Natural killer cell treated with Interleukin-12 subunit alpha and Interleukin-12 subunit beta and Interleukin-15 and Interleukin-18, amount 100 ng/mL, for 72 hours (primary cell): Measurements from ENCODE around the gene TOM1L1. TPM values are rescaled to one million over a fixed set of nuclear protein-coding genes. Genes with fewer than 3 reads are reported as not detected.

ENCODE experiments used
- ATAC-seq, 2 donors: fragments of 150-1000 bp; cut with Tn5 transposase in 1 of 2; sonication (Bioruptor Pico), chemical (Tn5 transposase) in 1 of 2; 2 replicates each; pipeline ENCODE4 v1.10.0; 2021
- DNase-seq: peaks from one replicate; pipeline ENCODE4 v3.0.0; 2022; ENCODE audit warnings: low spot score
- H3K27ac Mint-ChIP-seq, 2 donors: 1 replicate in 1 of 2; 2 replicates in 1 of 2; pipeline ENCODE4 v1.8.0; 2022; ENCODE audit warnings: mixed read lengths in 2 of 2, mild to moderate bottlenecking in 1 of 2, moderate library complexity in 1 of 2
- H3K27me3 Mint-ChIP-seq, 2 donors: 1 replicate in 1 of 2; 2 replicates in 1 of 2; pipeline ENCODE4 v1.8.0; 2022; ENCODE audit warnings: mixed read lengths in 2 of 2
- H3K36me3 Mint-ChIP-seq: one replicate; pipeline ENCODE4 v1.8.0; 2022; ENCODE audit warnings: mixed read lengths
- H3K4me1 Mint-ChIP-seq, 2 donors: 1 replicate in 1 of 2; 2 replicates in 1 of 2; pipeline ENCODE4 v1.8.0; 2022; ENCODE audit warnings: low read depth in 2 of 2, mixed read lengths in 2 of 2, mild to moderate bottlenecking in 1 of 2
- H3K4me3 Mint-ChIP-seq: one replicate; pipeline ENCODE4 v1.8.0; 2022; ENCODE audit warnings: mixed read lengths
- H3K9me3 Mint-ChIP-seq: 2 replicates; pipeline ENCODE4 v1.8.0; 2022; ENCODE audit warnings: mixed read lengths
- total RNA-seq, 2 donors: library from RNA; stranded (reverse); gene quantifications; one replicate each; pipeline ENCODE4 v1.2.3, GENCODE V29; 2022

Gene TOM1L1
- total RNA-seq, 2 donors from 2014 or later: not detected

DNA sequence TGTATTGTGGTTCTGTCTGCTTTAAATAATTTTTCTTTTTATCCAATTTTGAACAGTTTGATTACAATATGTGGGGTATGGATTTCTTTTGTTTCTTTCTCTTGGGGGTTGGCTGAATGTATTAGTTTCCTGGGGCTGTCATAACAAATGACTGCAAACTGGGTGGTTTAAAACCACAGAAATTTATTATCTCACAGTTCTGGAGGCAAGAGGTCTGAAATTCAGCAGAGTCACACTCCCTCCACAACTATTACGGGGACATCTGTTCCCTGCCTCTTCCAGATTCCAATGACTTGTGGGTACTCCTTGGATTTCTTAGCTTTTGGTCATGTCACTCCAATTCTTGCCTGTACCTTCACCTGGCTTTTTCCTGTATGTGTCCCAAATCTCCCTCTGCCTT lies 44.1 kb downstream of the TOM1L1 start:
- H3K4me1 Mint-ChIP-seq: peaks cover 12 to 24% of the 10 kb centered on the region in 2 donors
- no peak overlapping the region for H3K27ac Mint-ChIP-seq
- H3K27me3 Mint-ChIP-seq: peaks cover 17 to 23% of the 10 kb centered on the region in 2 donors
- H3K4me3 Mint-ChIP-seq: no peak overlapping the region
- H3K36me3 Mint-ChIP-seq: no peaks in the 10 kb centered on the region
- DNase-seq (no peak), ATAC-seq (no peak)
- no peaks in the 10 kb centered on the region for H3K9me3 Mint-ChIP-seq

DNA sequence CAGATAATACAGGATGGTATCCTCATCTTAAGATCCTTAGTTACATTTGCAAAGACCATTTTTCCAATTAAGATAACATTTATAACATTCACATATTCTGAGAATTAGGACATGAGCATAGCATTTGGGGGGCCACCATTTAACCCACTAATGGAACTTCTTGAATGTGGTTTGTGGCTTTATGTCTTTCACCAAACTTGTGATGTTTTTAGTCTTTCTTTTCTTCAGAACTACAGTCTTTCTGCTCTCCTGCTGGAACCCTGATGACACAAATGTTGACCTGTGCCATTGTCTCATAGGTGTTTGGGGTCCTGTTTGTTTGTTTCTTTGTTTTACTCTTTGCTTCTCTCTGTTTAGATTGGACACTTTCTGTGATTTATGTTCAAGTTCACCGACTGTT lies 44.6 kb downstream of the TOM1L1 start:
- DNase-seq: no peak
- Mint-ChIP-seq H3K27me3 (peaks cover 17 to 23% of the 10 kb centered on the region in 2 donors), H3K4me3 (no peak overlapping the region), H3K27ac (no peak overlapping the region), H3K36me3 (no peaks in the 10 kb centered on the region), H3K4me1 (peaks cover 12 to 24% of the 10 kb centered on the region in 2 donors), H3K9me3 (no peaks in the 10 kb centered on the region)
- ATAC-seq: no peak

DNA sequence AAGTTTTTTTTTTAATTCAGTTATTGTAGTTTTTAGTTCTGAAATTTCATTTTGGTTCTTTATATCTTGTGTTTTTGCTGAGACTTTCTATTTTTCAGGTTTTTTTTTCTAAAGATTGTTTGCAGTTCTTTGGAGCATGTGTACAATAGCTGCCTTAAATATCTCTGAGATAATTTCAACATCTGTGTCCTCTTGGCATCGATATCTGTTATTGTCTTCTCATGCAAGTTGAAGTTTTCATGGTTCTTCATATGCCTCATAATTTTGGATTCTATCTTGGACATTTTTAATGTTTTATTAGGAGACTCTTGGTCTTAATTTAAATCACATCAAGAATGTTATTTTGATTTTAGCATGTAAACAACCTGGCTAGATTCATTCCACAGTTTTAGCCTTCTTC lies 45.0 kb downstream of the TOM1L1 start:
- Mint-ChIP-seq H3K27ac (no peak overlapping the region), H3K4me1 (peaks cover 12 to 24% of the 10 kb centered on the region in 2 donors), H3K36me3 (no peaks in the 10 kb centered on the region), H3K9me3 (no peaks in the 10 kb centered on the region), H3K4me3 (no peak overlapping the region), H3K27me3 (peaks cover 17 to 23% of the 10 kb centered on the region in 2 donors)
- no peak for ATAC-seq
- DNase-seq: no peak

DNA sequence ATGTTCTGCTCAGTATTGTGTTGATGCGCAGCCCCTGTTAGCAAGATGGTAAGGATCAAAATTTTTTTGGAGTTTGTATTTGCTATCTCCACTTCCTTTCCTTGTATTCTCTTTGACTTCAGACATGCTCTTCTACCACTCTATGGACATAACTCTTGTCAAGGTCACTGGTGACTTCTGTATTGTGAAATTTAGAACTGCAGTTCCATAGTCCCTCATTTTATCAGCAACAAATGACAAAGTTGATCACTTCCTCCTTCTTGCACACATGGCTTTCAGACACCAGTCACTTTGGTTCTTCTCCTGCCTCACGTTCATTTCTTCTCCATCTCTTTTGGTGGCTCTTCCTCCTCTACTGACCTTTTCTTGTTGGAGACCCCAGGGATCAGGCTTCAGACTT lies 46.7 kb downstream of the TOM1L1 start:
- DNase-seq: no peak
- Mint-ChIP-seq H3K4me1 (peaks cover 12 to 24% of the 10 kb centered on the region in 2 donors), H3K27me3 (peaks cover 17 to 23% of the 10 kb centered on the region in 2 donors), H3K36me3 (no peaks in the 10 kb centered on the region), H3K9me3 (no peaks in the 10 kb centered on the region), H3K27ac (no peak overlapping the region), H3K4me3 (no peak overlapping the region)
- ATAC-seq: no peak

DNA sequence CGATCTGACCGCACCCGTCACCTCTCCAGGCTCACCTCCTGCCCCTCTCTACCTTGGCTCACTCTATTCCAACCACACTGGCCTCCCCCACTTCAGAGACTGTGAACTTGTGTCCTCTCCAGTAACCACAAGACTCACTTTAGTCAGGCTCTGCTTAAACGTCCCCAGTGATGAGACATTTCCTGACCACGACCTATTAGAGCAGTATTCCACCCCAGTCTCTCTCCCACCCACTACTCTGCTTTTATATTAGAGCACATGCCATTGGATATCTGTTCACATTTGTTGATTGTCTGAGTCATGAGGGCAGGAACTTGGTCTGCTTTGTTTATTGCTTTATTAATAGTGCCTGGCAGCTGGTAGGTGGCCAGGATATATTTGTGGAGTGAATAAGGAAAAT lies 47.7 kb downstream of the TOM1L1 start:
- ATAC-seq (peak; percentile 55 to 62), DNase-seq (no peak)
- Mint-ChIP-seq H3K36me3 (no peaks in the 10 kb centered on the region), H3K27ac (no peak overlapping the region), H3K27me3 (peaks cover 17 to 23% of the 10 kb centered on the region in 2 donors), H3K9me3 (no peaks in the 10 kb centered on the region), H3K4me1 (peaks cover 12 to 24% of the 10 kb centered on the region in 2 donors), H3K4me3 (no peak overlapping the region)

DNA sequence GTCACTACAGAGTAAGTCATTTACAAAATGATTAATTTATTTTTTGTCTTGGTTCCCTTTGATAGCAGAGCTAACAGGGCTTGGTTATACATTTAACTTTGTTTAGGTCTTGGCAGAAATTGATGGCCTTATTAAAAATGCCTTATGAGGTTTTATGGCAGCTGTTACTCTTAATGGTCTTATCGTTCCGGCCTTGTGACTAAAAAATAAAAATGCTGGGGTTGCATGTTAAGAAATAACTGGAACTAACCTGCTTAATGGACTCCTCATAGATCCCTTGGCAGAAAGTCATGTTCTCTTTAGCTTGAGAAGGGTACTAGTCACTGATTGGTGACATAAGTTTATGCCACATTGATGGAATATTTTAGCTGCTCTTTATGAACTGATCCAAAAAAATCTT lies 49.5 kb downstream of the TOM1L1 start:
- Mint-ChIP-seq H3K36me3 (no peaks in the 10 kb centered on the region), H3K4me3 (no peak overlapping the region), H3K4me1 (peaks cover 12 to 19% of the 10 kb centered on the region in 2 donors), H3K9me3 (no peaks in the 10 kb centered on the region), H3K27ac (no peak overlapping the region), H3K27me3 (peaks cover 14 to 21% of the 10 kb centered on the region in 2 donors)
- ATAC-seq (no peak), DNase-seq (no peak)

DNA sequence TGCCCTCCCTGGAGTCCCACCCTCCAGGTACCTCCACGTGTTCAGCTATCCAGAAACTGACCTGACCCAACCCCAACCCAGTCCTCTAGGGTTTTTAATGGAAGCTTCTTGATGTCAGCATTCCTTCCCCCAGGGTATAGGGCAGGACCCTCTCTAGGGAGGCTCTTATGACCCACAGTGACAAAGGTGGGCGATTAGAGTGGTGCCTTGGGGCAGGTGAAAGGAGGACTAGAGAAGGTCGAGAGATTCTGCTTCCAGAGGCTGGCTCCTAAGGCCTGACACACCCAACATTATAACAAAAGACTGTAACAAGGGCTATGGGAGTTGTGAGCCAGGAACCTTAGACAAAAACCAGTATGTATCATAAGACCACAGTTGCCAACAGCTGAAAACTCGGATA lies 50.6 kb downstream of the TOM1L1 start:
- Mint-ChIP-seq H3K9me3 (no peaks in the 10 kb centered on the region), H3K36me3 (no peaks in the 10 kb centered on the region), H3K4me3 (no peak overlapping the region), H3K4me1 (peaks cover 6 to 13% of the 10 kb centered on the region in 2 donors), H3K27me3 (peaks cover 11 to 14% of the 10 kb centered on the region in 2 donors), H3K27ac (no peak overlapping the region)
- DNase-seq (no peak), ATAC-seq (no peak)

DNA sequence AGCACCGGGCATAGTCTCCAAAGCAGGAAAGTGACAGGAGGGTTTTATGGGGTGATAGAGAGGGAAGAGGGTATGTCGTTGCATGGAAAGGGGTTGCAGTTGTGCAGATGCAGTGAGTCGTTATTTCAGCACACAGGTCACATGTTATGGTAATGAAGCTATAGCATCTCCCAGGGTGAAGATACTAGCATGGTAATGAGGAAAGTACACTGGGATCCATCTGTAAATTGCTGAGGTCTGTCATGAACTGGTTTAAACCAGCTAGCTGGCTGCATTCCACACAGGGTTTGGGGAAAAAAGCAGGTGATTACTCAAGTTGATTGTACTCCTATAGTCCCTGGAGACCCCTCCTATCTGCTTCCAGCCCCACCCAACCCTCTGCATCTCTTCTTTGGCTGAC lies 56.1 kb downstream of the TOM1L1 start:
- no peaks in the 10 kb centered on the region for H3K27me3 Mint-ChIP-seq
- H3K9me3 Mint-ChIP-seq: no peaks in the 10 kb centered on the region
- DNase-seq (no peak), ATAC-seq (no peak)
- H3K4me3 Mint-ChIP-seq: no peak overlapping the region
- peaks cover 23% of the 10 kb centered on the region for H3K36me3 Mint-ChIP-seq
- no peak overlapping the region for H3K27ac Mint-ChIP-seq
- no peaks in the 10 kb centered on the region for H3K4me1 Mint-ChIP-seq

DNA sequence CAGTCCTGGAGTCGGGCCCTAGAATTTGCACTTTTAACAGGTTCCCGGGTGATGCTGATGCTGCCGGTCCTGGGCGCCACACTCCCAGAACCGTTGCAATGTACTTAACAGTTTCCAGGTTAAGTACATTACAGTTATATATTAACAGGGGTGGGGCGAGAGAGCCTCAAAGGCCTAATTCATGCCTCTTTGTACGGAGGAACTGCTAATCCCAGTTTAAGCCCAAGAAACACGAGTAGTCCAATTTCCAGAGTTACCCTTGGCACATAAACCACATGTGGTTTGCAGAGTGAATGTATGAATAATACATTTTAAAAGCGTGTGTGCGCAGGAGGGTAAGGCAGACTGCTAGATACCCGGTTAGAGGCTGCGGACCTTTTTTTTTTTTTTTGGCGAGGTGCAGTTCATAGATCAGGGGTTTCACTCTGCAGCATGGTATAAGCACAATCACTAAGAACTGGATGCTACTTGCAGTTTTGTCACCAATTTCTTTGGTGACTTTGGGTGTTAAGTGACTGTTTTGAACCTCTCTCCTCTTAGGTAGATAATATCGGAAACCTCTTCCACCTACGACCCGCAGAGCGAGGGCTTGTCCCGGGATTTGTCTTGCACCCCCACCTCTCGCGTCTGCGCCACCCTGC lies 67.1 kb downstream of the TOM1L1 start:
- Mint-ChIP-seq H3K27ac (no peak overlapping the region), H3K27me3 (no peaks in the 10 kb centered on the region), H3K36me3 (no peaks in the 10 kb centered on the region), H3K4me1 (peaks cover 9 to 18% of the 10 kb centered on the region in 2 donors), H3K9me3 (no peaks in the 10 kb centered on the region), H3K4me3 (no peak overlapping the region)
- no peak for DNase-seq
- ATAC-seq: peak; percentile 7 to 51

DNA sequence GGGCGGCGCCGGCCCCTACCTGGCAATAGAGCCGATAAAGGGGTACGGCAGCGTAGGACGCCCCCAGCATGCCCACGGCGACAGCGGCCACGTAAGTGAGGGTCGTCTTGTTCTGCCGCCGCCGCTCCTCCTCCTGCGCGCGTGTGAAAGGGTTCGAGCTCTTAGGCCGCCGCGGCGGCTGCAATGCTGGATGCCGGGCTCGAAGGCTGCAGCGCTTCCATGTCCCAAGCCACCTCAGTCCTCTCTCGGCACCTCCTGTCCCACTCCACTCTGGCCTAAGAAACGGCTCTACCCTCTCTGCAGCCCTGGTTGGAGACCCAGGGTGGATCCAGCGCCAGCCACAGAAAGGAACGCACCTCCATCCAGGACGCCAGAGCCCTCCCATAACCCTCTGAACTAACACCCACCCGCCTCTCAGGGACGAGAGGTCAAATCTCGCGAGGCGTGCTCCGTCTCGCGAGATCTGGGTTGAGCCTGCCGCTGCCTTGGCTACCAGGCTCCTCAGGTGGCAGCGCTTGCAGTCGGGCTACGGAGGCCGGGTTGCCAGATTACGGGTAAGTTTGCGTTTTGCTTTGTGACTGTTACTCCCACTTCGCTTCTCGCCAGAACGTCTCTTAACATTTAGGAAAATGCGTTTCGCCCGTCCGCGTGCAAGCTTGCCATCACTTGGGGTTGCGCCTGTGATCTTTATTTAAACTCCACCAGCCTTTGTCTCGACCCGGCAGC lies 67.8 kb downstream of the TOM1L1 start, which contains the start of the genes COX11 and STXBP4:
TSS of gene COX11 (minus strand) at position 393 of the 726 bp plus-strand sequence. CDS start at position 385, 8 bp downstream.
TSS of gene STXBP4 (plus strand) at position 504 of the 726 bp plus-strand sequence. CDS start 17,455 bp downstream, outside the sequence.
- Mint-ChIP-seq H3K4me3 (no peak within 1 kb of the TSS), H3K36me3 (no peaks in the 10 kb centered on the region), H3K27me3 (no peaks in the 10 kb centered on the region), H3K9me3 (no peaks in the 10 kb centered on the region), H3K4me1 (peaks cover 9 to 19% of the 10 kb centered on the region in 2 donors), H3K27ac (no peak within 1 kb of the TSS)
- peak; percentile 93 for DNase-seq
- ATAC-seq: peak; percentile 99

DNA sequence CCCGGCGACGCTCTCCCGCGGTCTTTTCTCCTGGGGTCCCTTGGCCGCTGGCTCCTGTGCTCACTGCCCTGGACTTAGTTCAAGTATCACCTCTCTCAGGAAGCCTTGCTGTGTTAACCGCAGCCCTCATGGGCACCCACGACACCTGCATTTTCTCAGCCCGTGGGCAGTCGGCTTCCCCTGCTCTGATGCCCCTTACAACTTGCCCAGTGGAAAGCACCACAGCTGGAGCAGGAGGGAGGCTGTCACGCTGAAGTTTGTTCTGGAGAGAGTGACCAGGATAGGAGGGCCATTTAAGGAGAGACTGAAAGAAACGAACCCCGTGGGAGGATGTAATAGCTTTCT lies 68.3 kb downstream of the TOM1L1 start:
- Mint-ChIP-seq H3K27ac (no peak overlapping the region), H3K27me3 (no peaks in the 10 kb centered on the region), H3K36me3 (no peaks in the 10 kb centered on the region), H3K4me3 (no peak overlapping the region), H3K4me1 (peaks cover 9 to 19% of the 10 kb centered on the region in 2 donors), H3K9me3 (no peaks in the 10 kb centered on the region)
- peak; percentile 63 for DNase-seq
- ATAC-seq: peak; percentile 51 to 59

DNA sequence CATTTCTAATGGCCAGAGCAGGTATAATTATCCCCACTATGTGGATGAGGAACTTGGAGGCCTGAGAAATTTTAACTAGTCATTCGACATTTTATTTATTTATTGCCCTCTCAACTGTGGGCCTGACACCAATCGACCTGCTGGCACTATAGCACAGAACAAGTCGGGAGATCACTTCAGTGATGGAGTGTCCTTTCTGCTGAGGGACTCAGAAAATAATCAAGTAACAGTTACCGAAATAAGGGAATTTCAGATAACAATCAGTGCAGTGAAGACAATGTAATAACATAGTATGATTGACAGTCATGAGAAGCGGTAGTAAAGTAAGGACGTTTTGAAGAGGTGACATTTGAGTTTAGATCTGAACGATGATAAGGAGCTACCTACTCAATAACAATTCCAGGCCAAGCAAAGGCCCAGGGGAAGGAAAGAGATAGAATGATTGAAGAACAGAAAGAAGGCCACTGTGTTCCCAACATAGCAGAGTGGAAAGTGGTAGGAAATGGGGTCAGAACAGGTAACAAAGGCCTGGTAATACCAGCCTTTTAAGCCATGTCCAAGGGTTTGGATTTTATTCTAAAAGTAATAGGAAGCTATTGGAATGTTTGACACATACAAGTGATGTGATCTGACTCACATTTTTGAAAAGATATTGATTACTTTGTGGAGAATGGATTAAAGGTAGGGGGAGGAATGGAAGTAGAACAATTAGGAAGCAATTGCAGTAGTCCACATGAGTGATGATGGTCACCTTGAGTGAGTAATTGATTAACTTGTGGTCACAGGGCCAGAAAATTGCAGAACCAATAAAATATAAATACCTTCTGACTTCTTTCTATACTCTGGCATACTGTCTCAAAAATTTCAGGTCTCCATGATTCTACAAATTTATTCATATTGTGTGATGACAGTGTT lies 69.3 kb downstream of the TOM1L1 start:
- H3K27me3 Mint-ChIP-seq: no peaks in the 10 kb centered on the region
- peak overlapping the region; percentile 9 for H3K4me3 Mint-ChIP-seq
- ATAC-seq (no peak), DNase-seq (no peak)
- H3K9me3 Mint-ChIP-seq: no peaks in the 10 kb centered on the region
- no peak overlapping the region for H3K27ac Mint-ChIP-seq
- peaks cover 9 to 19% of the 10 kb centered on the region in 2 donors for H3K4me1 Mint-ChIP-seq
- no peaks in the 10 kb centered on the region for H3K36me3 Mint-ChIP-seq

DNA sequence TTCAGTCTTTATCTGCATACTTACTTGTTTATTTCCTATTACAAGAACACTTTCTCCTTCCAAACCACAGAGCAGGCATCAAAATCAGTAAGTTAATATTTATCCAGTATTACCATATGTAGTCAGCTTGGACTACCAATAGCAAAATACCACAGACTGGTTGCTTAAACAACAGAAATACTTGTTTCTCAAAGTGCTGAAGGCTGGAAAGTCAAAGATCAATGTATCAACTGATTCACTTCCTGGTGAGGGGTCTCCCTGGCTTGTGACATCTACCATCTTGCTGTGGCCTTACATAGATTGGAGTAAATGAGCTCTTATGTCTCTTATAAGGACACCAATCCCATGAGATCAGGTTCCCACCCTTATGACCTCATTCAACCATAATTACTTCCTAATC lies 70.5 kb downstream of the TOM1L1 start:
- H3K27me3 Mint-ChIP-seq: no peaks in the 10 kb centered on the region
- no peak overlapping the region for H3K27ac Mint-ChIP-seq
- DNase-seq (no peak), ATAC-seq (no peak)
- H3K36me3 Mint-ChIP-seq: no peaks in the 10 kb centered on the region
- no peak overlapping the region for H3K4me3 Mint-ChIP-seq
- peaks cover 9 to 19% of the 10 kb centered on the region in 2 donors for H3K4me1 Mint-ChIP-seq
- H3K9me3 Mint-ChIP-seq: no peaks in the 10 kb centered on the region
